ES-I3 (cell line): ENCODE measurements around the gene PNPLA3.

Experiments used
- H3K36me3 ChIP-seq: 2 replicates; pipeline ENCODE4 v1.6.1; 2013; ENCODE audit warnings: mild to moderate bottlenecking, low read length, control low read depth, moderate library complexity; ENCODE audit not compliant: insufficient read depth
- H3K4me1 ChIP-seq: 2 replicates; pipeline ENCODE4 v1.6.1; 2013; ENCODE audit warnings: mild to moderate bottlenecking, control low read depth, low read length; ENCODE audit not compliant: insufficient read depth
- H3K9ac ChIP-seq: 2 replicates; pipeline ENCODE4 v1.6.1; 2013; ENCODE audit warnings: low read depth, mild to moderate bottlenecking, low read length, moderate library complexity
- H3K9me3 ChIP-seq: 2 replicates; pipeline ENCODE4 v1.6.1; 2013; ENCODE audit warnings: mild to moderate bottlenecking, low read length, moderate library complexity; ENCODE audit not compliant: control insufficient read depth, insufficient read depth

Gene PNPLA3

DNA sequence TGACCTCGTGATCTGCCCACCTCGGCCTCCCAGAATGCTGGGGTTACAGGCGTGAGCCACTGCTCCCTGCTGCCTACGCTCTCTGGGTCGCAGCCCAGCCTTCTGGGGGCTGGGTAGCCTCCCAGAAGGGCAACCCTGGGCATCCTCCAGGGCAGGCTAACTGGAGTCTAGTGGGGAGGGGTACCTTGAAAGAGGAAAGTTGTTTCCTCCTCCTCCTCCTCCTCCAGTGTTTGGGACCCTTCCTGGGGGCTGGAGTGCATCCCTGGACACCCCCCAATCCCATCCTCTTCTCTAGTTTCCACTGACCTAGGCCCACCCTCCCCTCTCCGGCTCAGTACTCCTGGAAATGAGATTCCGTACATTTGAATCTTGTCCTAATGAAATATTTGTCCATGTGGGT lies 1.3 kb downstream of the PNPLA3 start:
- peaks cover 5% of the 10 kb centered on the region; the same call in 1 of the 2 replicates for H3K36me3 ChIP-seq
- H3K9ac ChIP-seq, result peak overlapping the region; percentile 79
- no peaks in the 10 kb centered on the region for H3K9me3 ChIP-seq
- peaks cover 12% of the 10 kb centered on the region; the same call in 1 of the 2 replicates for H3K4me1 ChIP-seq

DNA sequence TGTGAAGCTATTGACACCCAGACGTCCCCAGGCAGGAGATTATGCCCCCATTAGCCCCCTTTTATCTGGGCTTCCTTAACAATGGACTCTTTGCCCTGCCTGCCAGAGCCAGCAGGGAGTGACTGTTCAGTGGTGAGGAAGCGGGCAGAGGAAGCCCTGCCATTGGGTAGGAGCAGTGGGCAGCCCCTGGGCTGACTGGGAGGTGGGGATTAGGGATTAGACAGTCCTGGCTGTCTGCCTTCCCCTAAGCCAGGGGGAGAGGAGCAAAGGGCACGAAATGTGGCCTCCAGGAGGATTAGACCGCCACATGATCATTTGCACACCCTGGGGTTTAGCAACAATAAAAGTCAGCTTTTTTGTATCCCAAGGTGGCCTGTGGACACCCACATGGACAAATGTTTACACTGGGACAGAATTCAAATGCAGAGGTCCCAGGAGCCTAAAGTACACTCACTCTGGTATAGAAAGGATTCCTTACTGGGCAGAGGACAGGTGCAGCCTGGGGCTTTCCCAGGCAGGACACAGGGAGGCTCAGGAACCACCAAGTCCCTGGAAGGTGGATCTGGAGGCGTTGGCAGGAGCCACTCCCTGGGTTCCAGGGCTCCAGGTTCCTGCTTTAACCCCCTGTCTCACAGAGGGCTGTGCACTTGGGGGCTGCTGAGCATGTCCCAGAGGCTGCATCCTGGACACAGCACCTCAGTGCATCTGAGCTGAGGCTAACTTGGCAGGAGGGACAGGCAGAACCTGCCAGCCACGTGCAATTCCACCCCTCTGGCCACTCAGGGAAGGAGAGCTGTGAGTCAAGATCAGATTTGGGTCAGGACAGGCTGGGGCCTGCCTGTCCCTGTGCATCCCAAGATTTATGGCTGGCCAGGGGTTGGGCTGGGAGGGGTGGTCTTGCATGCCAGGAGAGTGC lies 2.1 kb downstream of the PNPLA3 start:
- H3K9me3 ChIP-seq, result no peaks in the 10 kb centered on the region
- peaks cover 12% of the 10 kb centered on the region; the same call in 1 of the 2 replicates for H3K4me1 ChIP-seq
- peaks cover 5% of the 10 kb centered on the region; the same call in 1 of the 2 replicates for H3K36me3 ChIP-seq
- H3K9ac ChIP-seq, result peak overlapping the region; percentile 79

- H3K9ac ChIP-seq, result no peak overlapping the region
- H3K36me3 ChIP-seq, result peaks cover 5% of the 10 kb centered on the region; the same call in 1 of the 2 replicates
- H3K4me1 ChIP-seq, result peaks cover 9% of the 10 kb centered on the region; the same call in 1 of the 2 replicates
- no peaks in the 10 kb centered on the region for H3K9me3 ChIP-seq
Observed at GRCh38 chr22:43926349-43926710, 2.7 kb downstream of the PNPLA3 start.

GRCh38 chr22:43928468-43928867 lies 4.9 kb downstream of the PNPLA3 start:
- no peaks in the 10 kb centered on the region for H3K9me3 ChIP-seq
- no peaks in the 10 kb centered on the region; the same call in 1 of the 2 replicates for H3K4me1 ChIP-seq
- peaks cover 5% of the 10 kb centered on the region; the same call in 1 of the 2 replicates for H3K36me3 ChIP-seq
- no peak overlapping the region for H3K9ac ChIP-seq

DNA sequence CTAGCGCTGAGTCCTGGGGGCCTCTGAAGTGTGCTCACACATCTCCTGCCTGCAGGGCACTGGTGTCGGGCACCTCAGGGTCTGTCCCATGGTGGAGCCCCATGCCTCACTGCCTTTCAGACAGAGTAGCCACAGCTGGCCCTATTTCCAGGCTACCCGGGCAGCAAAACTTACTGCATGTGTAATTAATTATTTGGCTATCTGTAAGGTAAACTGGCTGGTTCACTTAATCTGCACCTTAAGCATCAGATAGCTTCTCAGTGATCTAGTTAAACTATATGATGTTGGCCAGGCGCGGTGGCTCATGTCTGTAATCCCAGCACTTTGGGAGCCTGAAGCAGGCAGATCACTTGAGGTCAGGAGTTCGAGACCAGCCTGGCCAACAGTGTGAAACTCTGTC lies 5.3 kb downstream of the PNPLA3 start:
- no peak overlapping the region for H3K9ac ChIP-seq
- peaks cover 5% of the 10 kb centered on the region; the same call in 1 of the 2 replicates for H3K36me3 ChIP-seq
- no peaks in the 10 kb centered on the region; the same call in 1 of the 2 replicates for H3K4me1 ChIP-seq
- H3K9me3 ChIP-seq, result no peaks in the 10 kb centered on the region

- Histone ChIP-seq H3K36me3 (peaks cover 5% of the 10 kb centered on the region), H3K9ac (no peak overlapping the region), H3K4me1 (no peaks in the 10 kb centered on the region), H3K9me3 (no peaks in the 10 kb centered on the region)
Observed at GRCh38 chr22:43931771-43932170, 8.2 kb downstream of the PNPLA3 start.

GRCh38 chr22:43941449-43941848 lies 17.8 kb downstream of the PNPLA3 start:
- Histone ChIP-seq H3K9me3 (no peaks in the 10 kb centered on the region), H3K4me1 (no peaks in the 10 kb centered on the region), H3K36me3 (peaks cover 8% of the 10 kb centered on the region), H3K9ac (no peak overlapping the region)

- peaks cover 2% of the 10 kb centered on the region; the same call in 1 of the 2 replicates for H3K36me3 ChIP-seq
- H3K4me1 ChIP-seq, result no peaks in the 10 kb centered on the region
- H3K9ac ChIP-seq, result no peak overlapping the region
- H3K9me3 ChIP-seq, result no peaks in the 10 kb centered on the region
Observed at GRCh38 chr22:43944670-43945430, 21.2 kb downstream of the PNPLA3 start.

GRCh38 chr22:43945632-43946383 lies 22.2 kb downstream of the PNPLA3 start:
- Histone ChIP-seq H3K9me3 (no peaks in the 10 kb centered on the region), H3K36me3 (peaks cover 2% of the 10 kb centered on the region; the same call in 1 of the 2 replicates), H3K4me1 (no peaks in the 10 kb centered on the region), H3K9ac (no peak overlapping the region)

- Histone ChIP-seq H3K9ac (no peak overlapping the region), H3K9me3 (no peaks in the 10 kb centered on the region), H3K4me1 (no peaks in the 10 kb centered on the region), H3K36me3 (peaks cover 2% of the 10 kb centered on the region; the same call in 1 of the 2 replicates)
Observed at GRCh38 chr22:43946384-43946667, 22.7 kb downstream of the PNPLA3 start.

- no peak overlapping the region for H3K9ac ChIP-seq
- H3K9me3 ChIP-seq, result no peaks in the 10 kb centered on the region
- no peaks in the 10 kb centered on the region for H3K36me3 ChIP-seq
- no peaks in the 10 kb centered on the region for H3K4me1 ChIP-seq
Observed at GRCh38 chr22:43948836-43949406, 25.3 kb downstream of the PNPLA3 start.

- Histone ChIP-seq H3K36me3 (no peaks in the 10 kb centered on the region), H3K9me3 (no peaks in the 10 kb centered on the region), H3K9ac (no peak overlapping the region), H3K4me1 (peaks cover 7% of the 10 kb centered on the region)
Observed at GRCh38 chr22:43951391-43951790, 27.8 kb downstream of the PNPLA3 start.

- Histone ChIP-seq H3K9ac (no peak overlapping the region), H3K9me3 (no peaks in the 10 kb centered on the region), H3K4me1 (peaks cover 12% of the 10 kb centered on the region), H3K36me3 (no peaks in the 10 kb centered on the region)
Observed at GRCh38 chr22:43951966-43952365, 28.4 kb downstream of the PNPLA3 start.
